Left renal pelvis (tissue), 4 donors: ENCODE results near the gene CEP57L1. TPM values are rescaled to one million over a fixed set of nuclear protein-coding genes. Genes with fewer than 3 reads are reported as not detected.
"Not testable (repeated sequence)": the region's sequence is repeated elsewhere in the genome, so short reads cannot be mapped to it uniquely, and the experiment has no call there.

Source experiments
- DNase-seq, 4 donors: peaks; one replicate each; pipeline ENCODE4 v3.0.0-alpha.2; 2013; ENCODE audit warnings: low read depth in 4 of 4, low spot score in 3 of 4
- polyA plus RNA-seq, 4 donors: library from polyadenylated mRNA; unstranded; fragments of 120-200 nt; gene quantifications; one replicate each; pipeline ENCODE4 v1.2.1, GENCODE V29; 2013; ENCODE audit not compliant: insufficient read length in 4 of 4

Gene CEP57L1
- polyA plus RNA-seq, 4 donors, result 22.1 to 32.1 (median 24.0) TPM

- no peak for DNase-seq
These were observed 71.4 kb downstream of the CEP57L1 start for GRCh38 chr6:109166673-109167072.

DNA sequence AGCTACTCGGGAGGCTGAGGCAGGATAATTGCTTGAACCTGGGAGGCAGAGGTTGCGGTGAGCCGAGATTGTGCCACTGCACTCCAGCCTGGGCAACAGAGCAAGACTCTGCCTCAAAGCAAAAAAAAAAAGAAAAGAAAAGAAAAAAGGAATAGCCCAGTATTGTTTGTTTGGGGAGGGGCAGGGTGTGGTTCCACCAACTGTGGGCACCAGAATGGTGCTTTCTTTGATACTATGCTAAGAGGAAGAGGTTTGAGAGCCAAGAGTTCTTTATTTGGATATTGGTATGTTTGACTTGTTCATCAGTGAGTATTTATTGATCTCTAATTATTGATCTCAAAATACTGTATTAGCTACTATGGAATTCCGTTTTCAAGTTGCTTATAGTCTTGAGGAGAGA is 72.3 kb downstream of the CEP57L1 start:
- DNase-seq, result no peak

- DNase-seq, result no peak
These were observed 75.0 kb downstream of the CEP57L1 start for GRCh38 chr6:109170333-109170732.

GRCh38 chr6:109172101-109172746 is 76.9 kb downstream of the CEP57L1 start:
- no peak for DNase-seq

DNA sequence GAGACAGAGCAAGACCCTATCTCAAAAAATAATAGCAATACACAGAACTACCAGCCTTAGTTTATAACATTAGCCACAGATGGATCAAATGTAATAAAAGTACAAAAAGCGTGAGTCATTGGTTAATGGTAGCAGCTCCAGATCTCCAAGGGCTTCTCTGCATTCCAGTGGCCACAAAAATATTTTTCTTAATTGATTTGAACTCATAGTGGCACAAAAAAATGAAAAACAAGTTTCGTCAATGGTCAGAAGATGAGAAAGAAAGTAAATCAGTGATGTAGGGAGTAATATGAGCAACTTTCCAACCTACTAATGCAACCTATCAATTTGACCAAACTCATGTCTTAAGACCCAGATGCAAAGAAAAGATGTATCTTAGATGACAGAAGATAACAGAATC is 79.6 kb downstream of the CEP57L1 start:
- DNase-seq, result no peak

- DNase-seq, result no peak
These were observed 83.6 kb downstream of the CEP57L1 start for GRCh38 chr6:109178921-109179320.

- DNase-seq, result no peak
These were observed 84.2 kb downstream of the CEP57L1 start for GRCh38 chr6:109179507-109179906.

- DNase-seq, result no peak
These were observed 87.3 kb downstream of the CEP57L1 start for GRCh38 chr6:109182578-109182977.

- no peak for DNase-seq
These were observed 87.9 kb downstream of the CEP57L1 start for GRCh38 chr6:109183109-109183650.

DNA sequence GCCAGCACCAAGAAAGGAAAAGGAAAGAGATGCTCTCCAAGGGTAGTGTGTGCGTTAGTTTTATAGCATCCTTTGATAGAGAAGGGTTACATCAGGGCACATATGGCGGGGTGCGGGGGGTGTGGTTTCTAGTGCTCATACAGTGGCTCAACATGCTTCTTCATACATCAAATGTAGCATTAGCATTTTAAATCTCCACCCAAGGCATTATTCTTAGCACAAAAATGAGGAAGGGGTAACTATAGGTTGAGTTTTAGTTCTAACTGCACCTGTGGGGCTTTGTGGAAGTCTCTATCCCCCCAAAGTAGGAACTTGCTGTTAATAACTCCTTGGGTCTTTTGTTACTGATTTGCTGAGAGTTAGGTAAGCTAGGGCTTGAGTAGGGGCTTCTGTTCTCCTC is 89.3 kb downstream of the CEP57L1 start:
- no peak for DNase-seq

- DNase-seq, result no peak
These were observed 90.7 kb downstream of the CEP57L1 start for GRCh38 chr6:109186012-109186411.

DNA sequence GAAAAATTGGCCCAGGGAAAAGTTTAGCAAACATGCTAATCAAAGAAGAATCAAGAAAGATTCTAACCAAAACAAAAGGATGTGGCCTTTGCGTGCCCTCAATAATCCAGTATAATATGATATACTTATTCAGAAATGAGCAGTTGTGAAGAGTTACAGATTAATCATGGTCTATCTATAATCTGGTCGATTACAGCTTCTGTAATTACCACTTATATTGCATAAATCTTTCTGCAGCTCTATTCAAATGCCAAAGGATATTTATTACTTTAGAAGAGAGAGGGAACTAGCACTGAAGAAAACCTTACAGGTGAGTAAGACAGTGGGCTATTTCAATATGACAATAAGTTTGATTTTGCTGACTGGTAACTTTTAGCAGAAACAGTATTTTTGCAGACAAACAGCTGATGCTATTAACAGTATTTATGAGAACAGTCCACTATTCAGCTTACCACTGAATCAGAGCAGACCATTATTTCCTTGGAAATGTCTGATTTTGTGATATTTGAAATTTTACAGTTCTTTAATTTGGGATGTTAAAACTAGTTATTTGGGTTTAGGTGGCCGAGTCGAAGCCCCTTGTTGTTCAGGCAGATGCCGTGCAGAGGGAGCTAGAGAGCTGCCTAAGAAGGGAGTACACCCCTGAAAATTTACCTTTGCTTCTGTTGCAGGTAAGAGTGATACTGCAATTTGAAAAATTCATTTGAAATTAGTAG is 92.2 kb downstream of the CEP57L1 start:
- peak in 1 of 4 donors; percentile 32 for DNase-seq

DNA sequence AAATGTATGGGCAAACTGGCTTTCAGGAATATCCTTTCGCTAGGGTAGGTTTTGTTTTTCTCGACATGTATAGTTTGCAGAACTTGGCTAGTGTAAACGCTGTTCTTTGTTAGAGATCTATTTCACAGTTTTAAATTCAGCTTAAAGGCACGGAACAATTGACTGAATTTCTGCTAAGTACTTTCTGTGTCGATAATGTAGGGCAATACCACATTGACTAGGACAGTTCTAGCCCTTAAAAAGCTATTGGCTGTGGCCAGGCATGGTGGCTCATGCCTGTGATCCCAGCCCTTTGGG is 92.8 kb downstream of the CEP57L1 start:
- no peak for DNase-seq

DNA sequence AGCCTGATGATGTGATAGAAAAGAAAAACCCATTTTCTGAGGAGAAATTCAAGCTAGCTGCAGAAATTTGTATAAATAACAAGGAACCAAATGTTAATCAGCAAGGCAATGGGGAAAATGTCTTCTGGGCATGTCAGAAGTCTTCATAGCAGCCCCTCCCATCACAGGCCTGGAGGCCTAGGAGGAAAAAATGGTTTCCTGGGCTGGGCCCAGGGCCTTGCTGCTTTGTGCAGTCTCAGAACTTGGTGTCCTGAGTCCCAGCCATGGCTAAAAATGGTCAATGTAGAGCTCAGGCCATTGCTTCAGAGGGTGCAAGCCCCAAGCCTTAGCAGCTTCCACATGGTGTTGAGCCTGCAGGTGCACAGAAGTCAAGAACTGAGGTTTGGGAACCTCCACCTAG is 96.1 kb downstream of the CEP57L1 start:
- not testable (repeated sequence) for DNase-seq

GRCh38 chr6:109192865-109193264 is 97.6 kb downstream of the CEP57L1 start:
- DNase-seq, result no peak

DNA sequence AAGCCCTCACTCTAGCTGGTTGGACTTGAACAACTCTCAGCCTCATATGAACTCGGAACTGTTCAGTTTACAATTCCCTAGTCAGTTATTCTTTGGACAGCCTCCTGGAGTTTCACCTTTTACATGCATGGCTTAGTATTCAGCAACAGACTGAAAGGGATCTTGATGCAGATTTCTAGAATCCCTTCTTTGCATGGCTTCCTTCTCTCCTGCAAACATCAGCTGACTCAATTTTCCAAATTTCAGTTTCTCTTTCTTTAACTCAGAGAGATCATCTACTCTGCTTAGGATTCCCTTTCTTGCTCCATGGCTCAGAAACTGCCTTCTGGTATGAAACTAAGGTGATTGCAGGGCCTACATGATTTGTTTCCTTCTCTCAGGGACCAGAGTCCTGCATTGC is 99.6 kb downstream of the CEP57L1 start:
- DNase-seq, result no peak

GRCh38 chr6:109197061-109197460 is 101.8 kb downstream of the CEP57L1 start:
- DNase-seq, result no peak

DNA sequence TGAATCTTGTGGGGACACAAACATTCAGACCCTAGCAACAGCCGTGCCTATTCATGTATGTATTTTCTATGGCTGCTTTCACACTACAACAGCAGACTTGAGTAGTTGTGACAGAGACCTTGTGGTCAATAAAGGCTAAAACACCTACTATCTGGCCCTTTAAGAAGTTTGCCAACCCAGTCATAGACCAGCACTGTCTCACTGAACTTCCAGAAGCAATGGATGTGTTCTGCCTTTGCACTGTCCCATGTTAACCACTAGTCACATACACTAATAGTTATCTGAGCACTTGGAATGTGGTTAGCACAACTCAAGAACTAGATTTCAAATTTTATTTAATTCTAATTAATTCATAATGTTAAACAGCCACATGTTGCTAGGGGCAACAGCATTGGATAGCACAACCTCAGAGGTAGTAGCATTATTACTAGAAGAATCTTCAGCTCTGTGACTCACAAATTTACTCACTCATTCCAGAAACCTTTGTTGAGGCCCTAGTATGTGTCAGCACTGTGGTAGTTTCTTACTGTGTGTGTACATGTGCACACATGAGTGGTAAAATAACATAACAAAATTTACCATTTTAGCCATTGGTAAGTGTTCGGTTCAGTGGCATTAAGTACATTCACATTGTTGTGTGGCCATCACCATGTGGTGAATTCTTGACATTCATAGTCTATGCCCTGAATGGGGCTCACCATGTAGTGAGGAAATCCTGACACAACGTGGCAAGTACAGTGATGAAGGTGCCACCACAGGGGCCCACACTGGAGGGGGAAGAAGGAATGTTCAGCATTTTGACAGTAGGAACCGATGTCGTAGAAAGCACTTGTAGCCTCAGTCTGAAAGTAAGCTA is 107.3 kb downstream of the CEP57L1 start:
- no peak for DNase-seq

DNA sequence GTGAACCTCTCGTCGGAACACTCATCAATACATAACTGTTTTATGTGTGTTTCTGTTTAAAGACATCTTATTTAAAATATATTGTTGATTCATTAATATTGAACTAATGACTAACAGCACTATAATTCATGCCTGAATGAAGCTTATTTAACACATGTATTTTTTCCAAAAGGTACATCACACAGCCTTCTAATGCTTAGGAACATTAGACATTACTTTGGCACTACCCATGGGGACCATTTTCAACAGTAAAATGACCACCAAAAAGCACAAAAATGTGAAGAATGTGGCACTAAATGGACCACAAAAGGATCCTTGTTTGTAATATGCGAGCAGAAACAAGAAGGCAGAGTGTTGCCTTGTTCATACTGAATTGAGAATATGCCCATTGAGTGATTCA is 109.2 kb downstream of the CEP57L1 start:
- no peak for DNase-seq

DNA sequence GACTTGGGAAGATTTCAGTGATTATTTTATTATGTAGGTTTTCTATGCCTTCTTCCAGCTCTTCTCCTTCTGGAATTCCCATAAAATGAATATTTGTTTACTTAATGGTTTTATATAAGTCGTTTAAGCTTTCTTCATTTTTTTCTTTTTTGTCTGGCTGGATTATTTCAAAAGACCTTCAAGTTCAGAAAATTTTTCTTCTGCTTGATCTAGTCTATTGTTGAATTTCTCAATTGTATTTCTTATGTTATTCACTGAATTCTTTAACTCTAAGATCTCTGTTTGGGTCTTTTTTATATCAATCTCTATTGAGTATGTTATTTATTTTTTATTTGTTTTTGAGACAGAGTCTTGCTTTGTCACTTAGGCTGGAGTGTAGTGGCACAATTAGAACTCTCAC is 117.4 kb downstream of the CEP57L1 start:
- DNase-seq, result no peak
